IPS-NIHi7 (cell line): Measurements from ENCODE around the gene ACCS.

Source experiments
- DNase-seq: peaks from one replicate; pipeline ENCODE4 v3.0.0; 2012; ENCODE audit warnings: mixed read lengths; ENCODE audit errors: extremely low spot score

ACCS gene

GRCh38 chr11:44133335-44133946 is 67.4 kb downstream of the ACCS start:
- peak; percentile 60 for DNase-seq
